Neural progenitor cell (in vitro differentiated cells): ENCODE measurements around the gene BTRC.

ENCODE experiments used
- CTCF ChIP-seq: fragments of 200-600 bp; sonication (generic); IDR thresholded peaks from 2 replicates; pipeline ENCODE4 v1.5.1; 2017; ENCODE audit warnings: antibody characterized with exemption, mild to moderate bottlenecking
- EZH2 ChIP-seq: fragments of 200-600 bp; sonication (generic); IDR thresholded peaks from 2 replicates; pipeline ENCODE4 v1.6.1; 2017; ENCODE audit warnings: antibody characterized with exemption, mild to moderate bottlenecking, moderate library complexity
- EZH2phosphoT487 ChIP-seq: fragments of 200-600 bp; sonication (generic); IDR thresholded peaks from 2 replicates; pipeline ENCODE4 v1.6.1; 2017; ENCODE audit warnings: antibody characterized with exemption

- TF ChIP-seq CTCF (no peak), EZH2 (no peak), EZH2phosphoT487 (no peak)
Measured at GRCh38 chr10:101525848-101526247, 171.9 kb downstream of the BTRC start.
